Neural cell (in vitro differentiated cells): ENCODE results near the gene TM9SF4. TPM values are rescaled to one million over a fixed set of nuclear protein-coding genes. Genes with fewer than 3 reads are reported as not detected.

ENCODE experiments used
- H2AFZ ChIP-seq: fragments of 200-600, 300-800 bp; sonication (generic), shearing (Covaris generic); 2 replicates; pipeline ENCODE4 v1.6.0; 2014; ENCODE audit warnings: low read depth, mild to moderate bottlenecking, antibody characterized with exemption, low read length, moderate library complexity
- H3F3A ChIP-seq: fragments of 200-600 bp; shearing (Covaris generic); 2 replicates; pipeline ENCODE4 v1.6.1; 2016; ENCODE audit warnings: mild to moderate bottlenecking, moderate library complexity, mixed read lengths, antibody characterized with exemption, low read length; ENCODE audit not compliant: insufficient read depth, poor library complexity, severe bottlenecking
- H3K27ac ChIP-seq: fragments of 200-600, 300-800 bp; sonication (generic), shearing (Covaris generic); 2 replicates; pipeline ENCODE4 v1.5.1; 2014; ENCODE audit warnings: mild to moderate bottlenecking, low read length, moderate library complexity
- H3K27me3 ChIP-seq: fragments of 300-800, 200-600 bp; sonication (generic), shearing (Covaris generic); 2 replicates; pipeline ENCODE4 v1.6.0; 2014; ENCODE audit warnings: mild to moderate bottlenecking, low read depth, low read length, moderate library complexity; ENCODE audit not compliant: insufficient read depth
- H3K36me3 ChIP-seq: fragments of 300-800, 200-600 bp; sonication (generic), shearing (Covaris generic); 2 replicates; pipeline ENCODE4 v1.5.1; 2014; ENCODE audit warnings: mild to moderate bottlenecking, antibody characterized with exemption, low read length, moderate library complexity; ENCODE audit not compliant: insufficient read depth
- H3K4me2 ChIP-seq: fragments of 300-800, 200-600 bp; sonication (generic), shearing (Covaris generic); 2 replicates; pipeline ENCODE4 v1.6.0; 2014; ENCODE audit warnings: mild to moderate bottlenecking, low read length
- H3K4me3 ChIP-seq: fragments of 300-800, 200-600 bp; sonication (generic), shearing (Covaris generic); 2 replicates; pipeline ENCODE4 v1.5.1; 2014; ENCODE audit warnings: mild to moderate bottlenecking, low read length, moderate library complexity
- H3K79me2 ChIP-seq: fragments of 200-600 bp; shearing (Covaris generic); replicated peaks from 2 replicates; pipeline ENCODE4 v1.6.0; 2014; ENCODE audit warnings: mild to moderate bottlenecking, low read length, moderate library complexity; ENCODE audit not compliant: insufficient read depth
- H3K9ac ChIP-seq: fragments of 300-800, 200-600 bp; sonication (generic), shearing (Covaris generic); 2 replicates; pipeline ENCODE4 v1.6.1; 2016; ENCODE audit warnings: mild to moderate bottlenecking, low read length, mixed read lengths
- H3K9me2 ChIP-seq: fragments of 200-600 bp; shearing (Covaris generic); 2 replicates; pipeline ENCODE4 v1.6.1; 2016; ENCODE audit warnings: mild to moderate bottlenecking, low read length, mixed read lengths; ENCODE audit not compliant: insufficient read depth
- H3K9me3 ChIP-seq: fragments of 200-600, 300-800 bp; sonication (generic), shearing (Covaris generic); 2 replicates; pipeline ENCODE4 v1.6.1; 2016; ENCODE audit warnings: mild to moderate bottlenecking, mixed run types, low read length, moderate library complexity, mixed read lengths
- H4K20me1 ChIP-seq: fragments of 200-600 bp; shearing (Covaris generic); 2 replicates; pipeline ENCODE4 v1.6.1; 2016; ENCODE audit warnings: mild to moderate bottlenecking, mixed run types; ENCODE audit not compliant: insufficient read depth
- EP300 ChIP-seq: fragments of 450-650 bp; conservative IDR thresholded peaks from 2 replicates; pipeline ENCODE4 v1.6.1; 2014; ENCODE audit warnings: antibody characterized with exemption, mild to moderate bottlenecking, moderate library complexity; ENCODE audit not compliant: poor library complexity, severe bottlenecking
- EZH2 ChIP-seq: fragments of 200-600, 300-800 bp; shearing (Covaris generic), sonication (generic); IDR thresholded peaks from 2 replicates; pipeline ENCODE4 v1.6.1; 2014; ENCODE audit warnings: antibody characterized with exemption, low read length, borderline replicate concordance, mild to moderate bottlenecking; ENCODE audit not compliant: insufficient read depth, poor library complexity, severe bottlenecking
- MXI1 ChIP-seq: fragments of 450-650 bp; conservative IDR thresholded peaks from 2 replicates; pipeline ENCODE4 v1.6.1; 2014; ENCODE audit warnings: antibody characterized with exemption, mild to moderate bottlenecking; ENCODE audit not compliant: poor library complexity, severe bottlenecking
- POLR2AphosphoS5 ChIP-seq: IDR thresholded peaks from 2 replicates; pipeline ENCODE4 v1.6.1; 2012
- RAD21 ChIP-seq: fragments of 450-650 bp; conservative IDR thresholded peaks from 2 replicates; pipeline ENCODE4 v1.6.1; 2014; ENCODE audit warnings: antibody characterized with exemption, mild to moderate bottlenecking, moderate library complexity
- SMC3 ChIP-seq: fragments of 450-650 bp; conservative IDR thresholded peaks from 2 replicates; pipeline ENCODE4 v1.6.1; 2014; ENCODE audit warnings: antibody characterized with exemption, mild to moderate bottlenecking, moderate library complexity; ENCODE audit not compliant: poor library complexity
- TAF1 ChIP-seq: IDR thresholded peaks from 2 replicates; pipeline ENCODE4 v1.6.1; 2012; ENCODE audit warnings: low read depth
- polyA plus RNA-seq: library from polyadenylated mRNA; depleted of rRNA; stranded (reverse); fragments of >200 nt; gene quantifications from 2 replicates; pipeline ENCODE4 v1.2.3, GENCODE V29; 2014
- TF ChIP-seq, protein P1 (sequence below): fragments of 450-650 bp; IDR thresholded peaks from 2 replicates; pipeline ENCODE4 v1.5.1; 2014; ENCODE audit warnings: antibody characterized with exemption, mild to moderate bottlenecking, moderate library complexity; ENCODE audit not compliant: poor library complexity, severe bottlenecking
- TF ChIP-seq, protein P2 (sequence below): IDR thresholded peaks from 2 replicates; pipeline ENCODE4 v1.6.1; 2012; ENCODE audit warnings: borderline replicate concordance

TM9SF4 gene
- polyA plus RNA-seq, 1 donor from 2014 or later = 18.3 TPM

- Histone ChIP-seq H3K4me2 (no peak overlapping the region), H3F3A (no peaks in the 10 kb centered on the region), H3K27ac (no peak overlapping the region), H3K9me3 (no peaks in the 10 kb centered on the region), H3K36me3 (peaks cover 22% of the 10 kb centered on the region), H3K4me3 (no peak overlapping the region), H3K27me3 (no peaks in the 10 kb centered on the region), H3K9ac (no peak overlapping the region), H3K9me2 (no peaks in the 10 kb centered on the region), H2AFZ (no peak overlapping the region), H3K79me2 (no peaks in the 10 kb centered on the region), H4K20me1 (no peaks in the 10 kb centered on the region)
- TF ChIP-seq MXI1 (no peak), EZH2 (no peak), RAD21 (no peak), EP300 (no peak), SMC3 (no peak), POLR2AphosphoS5 (no peak), TAF1 (no peak)
- TF ChIP-seq, protein P1, sequence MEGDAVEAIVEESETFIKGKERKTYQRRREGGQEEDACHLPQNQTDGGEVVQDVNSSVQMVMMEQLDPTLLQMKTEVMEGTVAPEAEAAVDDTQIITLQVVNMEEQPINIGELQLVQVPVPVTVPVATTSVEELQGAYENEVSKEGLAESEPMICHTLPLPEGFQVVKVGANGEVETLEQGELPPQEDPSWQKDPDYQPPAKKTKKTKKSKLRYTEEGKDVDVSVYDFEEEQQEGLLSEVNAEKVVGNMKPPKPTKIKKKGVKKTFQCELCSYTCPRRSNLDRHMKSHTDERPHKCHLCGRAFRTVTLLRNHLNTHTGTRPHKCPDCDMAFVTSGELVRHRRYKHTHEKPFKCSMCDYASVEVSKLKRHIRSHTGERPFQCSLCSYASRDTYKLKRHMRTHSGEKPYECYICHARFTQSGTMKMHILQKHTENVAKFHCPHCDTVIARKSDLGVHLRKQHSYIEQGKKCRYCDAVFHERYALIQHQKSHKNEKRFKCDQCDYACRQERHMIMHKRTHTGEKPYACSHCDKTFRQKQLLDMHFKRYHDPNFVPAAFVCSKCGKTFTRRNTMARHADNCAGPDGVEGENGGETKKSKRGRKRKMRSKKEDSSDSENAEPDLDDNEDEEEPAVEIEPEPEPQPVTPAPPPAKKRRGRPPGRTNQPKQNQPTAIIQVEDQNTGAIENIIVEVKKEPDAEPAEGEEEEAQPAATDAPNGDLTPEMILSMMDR = no peak
- TF ChIP-seq, protein P2, sequence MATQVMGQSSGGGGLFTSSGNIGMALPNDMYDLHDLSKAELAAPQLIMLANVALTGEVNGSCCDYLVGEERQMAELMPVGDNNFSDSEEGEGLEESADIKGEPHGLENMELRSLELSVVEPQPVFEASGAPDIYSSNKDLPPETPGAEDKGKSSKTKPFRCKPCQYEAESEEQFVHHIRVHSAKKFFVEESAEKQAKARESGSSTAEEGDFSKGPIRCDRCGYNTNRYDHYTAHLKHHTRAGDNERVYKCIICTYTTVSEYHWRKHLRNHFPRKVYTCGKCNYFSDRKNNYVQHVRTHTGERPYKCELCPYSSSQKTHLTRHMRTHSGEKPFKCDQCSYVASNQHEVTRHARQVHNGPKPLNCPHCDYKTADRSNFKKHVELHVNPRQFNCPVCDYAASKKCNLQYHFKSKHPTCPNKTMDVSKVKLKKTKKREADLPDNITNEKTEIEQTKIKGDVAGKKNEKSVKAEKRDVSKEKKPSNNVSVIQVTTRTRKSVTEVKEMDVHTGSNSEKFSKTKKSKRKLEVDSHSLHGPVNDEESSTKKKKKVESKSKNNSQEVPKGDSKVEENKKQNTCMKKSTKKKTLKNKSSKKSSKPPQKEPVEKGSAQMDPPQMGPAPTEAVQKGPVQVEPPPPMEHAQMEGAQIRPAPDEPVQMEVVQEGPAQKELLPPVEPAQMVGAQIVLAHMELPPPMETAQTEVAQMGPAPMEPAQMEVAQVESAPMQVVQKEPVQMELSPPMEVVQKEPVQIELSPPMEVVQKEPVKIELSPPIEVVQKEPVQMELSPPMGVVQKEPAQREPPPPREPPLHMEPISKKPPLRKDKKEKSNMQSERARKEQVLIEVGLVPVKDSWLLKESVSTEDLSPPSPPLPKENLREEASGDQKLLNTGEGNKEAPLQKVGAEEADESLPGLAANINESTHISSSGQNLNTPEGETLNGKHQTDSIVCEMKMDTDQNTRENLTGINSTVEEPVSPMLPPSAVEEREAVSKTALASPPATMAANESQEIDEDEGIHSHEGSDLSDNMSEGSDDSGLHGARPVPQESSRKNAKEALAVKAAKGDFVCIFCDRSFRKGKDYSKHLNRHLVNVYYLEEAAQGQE = no peak
Observed at GRCh38 chr20:32158943-32159660, 49.6 kb downstream of the TM9SF4 start.

GRCh38 chr20:32159766-32160221 lies 50.3 kb downstream of the TM9SF4 start:
- no peak overlapping the region for H2AFZ ChIP-seq
- H3F3A ChIP-seq = no peaks in the 10 kb centered on the region
- no peak overlapping the region for H3K4me2 ChIP-seq
- H3K4me3 ChIP-seq = no peak overlapping the region
- TF ChIP-seq RAD21 (no peak), POLR2AphosphoS5 (no peak), SMC3 (no peak), TAF1 (no peak), MXI1 (no peak), EZH2 (no peak), EP300 (no peak)
- TF ChIP-seq, protein P2 = no peak
- TF ChIP-seq, protein P1 = no peak
- H3K9me3 ChIP-seq = no peaks in the 10 kb centered on the region
- H3K27me3 ChIP-seq = no peaks in the 10 kb centered on the region
- no peaks in the 10 kb centered on the region for H3K79me2 ChIP-seq
- H3K27ac ChIP-seq = no peak overlapping the region
- H4K20me1 ChIP-seq = no peaks in the 10 kb centered on the region
- H3K9me2 ChIP-seq = no peaks in the 10 kb centered on the region
- peaks cover 22% of the 10 kb centered on the region for H3K36me3 ChIP-seq
- no peak overlapping the region for H3K9ac ChIP-seq
